Upper lobe of left lung (tissue), 6 donors: ENCODE results near the gene GNG13. TPM values are rescaled to one million over a fixed set of nuclear protein-coding genes. Genes with fewer than 3 reads are reported as not detected.

Experiments
- ATAC-seq, 2 donors: fragments of 200-7000 bp; cut with Tn5 transposase; one replicate each; pipeline ENCODE4 v1.9.1; 2022; ENCODE audit warnings: mild to moderate bottlenecking in 2 of 2, moderate library complexity in 2 of 2; ENCODE audit not compliant: low FRiP score in 2 of 2
- DNase-seq, 2 donors: peaks; one replicate each; pipeline ENCODE4 v3.0.0-alpha.2; 2019 to 2020
- H3K27ac ChIP-seq, 4 donors: fragments of 200-600 bp; sonication (generic); one replicate each; pipeline ENCODE4 v1.5.1; 2016 to 2019
- H3K27me3 ChIP-seq, 4 donors: fragments of 200-600 bp; sonication (generic); one replicate each; pipeline ENCODE4 v1.5.1; 2017 to 2019
- H3K36me3 ChIP-seq, 4 donors: fragments of 200-600 bp; sonication (generic); one replicate each; pipeline ENCODE4 v1.5.1; 2016 to 2019
- H3K4me1 ChIP-seq, 4 donors: fragments of 200-600 bp; sonication (generic); one replicate each; pipeline ENCODE4 v1.5.1; 2018 to 2019
- H3K4me3 ChIP-seq, 4 donors: fragments of 200-600 bp; sonication (generic); one replicate each; pipeline ENCODE4 v1.5.1; 2017 to 2019; ENCODE audit warnings: mild to moderate bottlenecking in 2 of 4, moderate library complexity in 1 of 4
- H3K9me3 ChIP-seq, 4 donors: fragments of 200-600 bp; sonication (generic); one replicate each; pipeline ENCODE4 v1.5.1; 2018 to 2019
- EP300 ChIP-seq, 4 donors: sonication (generic); formaldehyde crosslinking; IDR thresholded peaks; one replicate each; pipeline ENCODE4 v1.5.1; 2017; ENCODE audit warnings: antibody characterized with exemption in 4 of 4, control low read depth in 2 of 4
- POLR2A ChIP-seq, 4 donors: fragments of 450-650 bp; IDR thresholded peaks; one replicate each; pipeline ENCODE4 v1.5.1; 2016 to 2017; ENCODE audit warnings: antibody characterized with exemption in 4 of 4, mild to moderate bottlenecking in 2 of 4
- POLR2AphosphoS5 ChIP-seq, 2 donors: sonication (generic); formaldehyde crosslinking; IDR thresholded peaks; one replicate each; pipeline ENCODE4 v1.5.1; 2017; ENCODE audit warnings: antibody characterized with exemption in 2 of 2
- WGBS, 2 donors: methylation state at CpG; one replicate each; pipeline ENCODE4 v1.1.5; 2017 to 2018; 5-methylcytosine and 5-hydroxymethylcytosine counted together
- total RNA-seq, 6 donors: library from RNA; depleted of rRNA in 4 of 6; stranded (reverse); fragments of >200 nt in 4 of 6; gene quantifications; one replicate each; pipeline versions ENCODE4 v1.1.0 to v1.2.1, GENCODE V29; 2016 to 2021
- TF ChIP-seq, protein P1 (sequence below), 6 experiments: fragments of 450-650 bp in 4 of 6; fragments of 200-600 bp in 2 of 6; sonication (generic) in 2 of 6; IDR thresholded peaks; one replicate each; pipeline ENCODE4 v1.5.1; 2016 to 2019; ENCODE audit warnings: antibody characterized with exemption in 6 of 6
- donor health status: DM: no; HTN: no; CAD: no; lungs with moderate emphysema.
- donor health status: DM: no; HTN: yes; CAD: no; lungs with severe emphysema.

The GNG13 gene
- total RNA-seq, 6 donors from 2014 or later = not detected

DNA sequence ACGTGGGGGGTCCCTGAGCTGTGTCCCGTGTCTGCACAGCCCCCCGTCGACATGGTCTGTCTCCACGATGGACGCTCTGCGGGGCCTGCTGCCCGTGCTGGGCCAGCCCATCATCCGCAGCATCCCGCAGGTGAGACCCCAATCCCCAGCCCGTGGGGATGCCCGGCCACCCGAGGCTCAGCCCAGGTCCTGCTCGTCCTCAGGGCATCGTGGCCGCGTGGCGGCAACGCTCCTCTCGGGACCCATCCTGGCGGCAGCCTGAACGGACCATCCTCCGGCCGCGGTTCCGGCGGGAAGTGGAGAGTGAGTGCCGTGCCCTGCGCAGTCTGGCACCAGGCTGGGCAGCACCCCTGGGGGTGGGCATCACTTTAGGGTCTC, 35.1 kb downstream of the GNG13 start:
- H3K4me3 ChIP-seq = no peak overlapping the region
- H3K27me3 ChIP-seq = no peaks in the 10 kb centered on the region
- peaks cover 0 to 5% (median 3%) of the 10 kb centered on the region in 4 donors for H3K4me1 ChIP-seq
- ATAC-seq (no peak), DNase-seq (peak in 1 of 2 donors; percentile 81)
- H3K27ac ChIP-seq = no peak overlapping the region
- H3K36me3 ChIP-seq = no peaks in the 10 kb centered on the region
- 90 to 93% methylated on average over 11 to 13 of the region's 29 CpGs for WGBS, 2 donors
- TF ChIP-seq EP300 (IDR thresholded peaks at IDR 0.05) (no peak), POLR2A (IDR thresholded peaks at IDR 0.05) (no peak), POLR2AphosphoS5 (IDR thresholded peaks at IDR 0.05) (no peak)
- TF ChIP-seq, protein P1, sequence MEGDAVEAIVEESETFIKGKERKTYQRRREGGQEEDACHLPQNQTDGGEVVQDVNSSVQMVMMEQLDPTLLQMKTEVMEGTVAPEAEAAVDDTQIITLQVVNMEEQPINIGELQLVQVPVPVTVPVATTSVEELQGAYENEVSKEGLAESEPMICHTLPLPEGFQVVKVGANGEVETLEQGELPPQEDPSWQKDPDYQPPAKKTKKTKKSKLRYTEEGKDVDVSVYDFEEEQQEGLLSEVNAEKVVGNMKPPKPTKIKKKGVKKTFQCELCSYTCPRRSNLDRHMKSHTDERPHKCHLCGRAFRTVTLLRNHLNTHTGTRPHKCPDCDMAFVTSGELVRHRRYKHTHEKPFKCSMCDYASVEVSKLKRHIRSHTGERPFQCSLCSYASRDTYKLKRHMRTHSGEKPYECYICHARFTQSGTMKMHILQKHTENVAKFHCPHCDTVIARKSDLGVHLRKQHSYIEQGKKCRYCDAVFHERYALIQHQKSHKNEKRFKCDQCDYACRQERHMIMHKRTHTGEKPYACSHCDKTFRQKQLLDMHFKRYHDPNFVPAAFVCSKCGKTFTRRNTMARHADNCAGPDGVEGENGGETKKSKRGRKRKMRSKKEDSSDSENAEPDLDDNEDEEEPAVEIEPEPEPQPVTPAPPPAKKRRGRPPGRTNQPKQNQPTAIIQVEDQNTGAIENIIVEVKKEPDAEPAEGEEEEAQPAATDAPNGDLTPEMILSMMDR (IDR thresholded peaks at IDR 0.05) = no peak
- no peaks in the 10 kb centered on the region for H3K9me3 ChIP-seq

DNA sequence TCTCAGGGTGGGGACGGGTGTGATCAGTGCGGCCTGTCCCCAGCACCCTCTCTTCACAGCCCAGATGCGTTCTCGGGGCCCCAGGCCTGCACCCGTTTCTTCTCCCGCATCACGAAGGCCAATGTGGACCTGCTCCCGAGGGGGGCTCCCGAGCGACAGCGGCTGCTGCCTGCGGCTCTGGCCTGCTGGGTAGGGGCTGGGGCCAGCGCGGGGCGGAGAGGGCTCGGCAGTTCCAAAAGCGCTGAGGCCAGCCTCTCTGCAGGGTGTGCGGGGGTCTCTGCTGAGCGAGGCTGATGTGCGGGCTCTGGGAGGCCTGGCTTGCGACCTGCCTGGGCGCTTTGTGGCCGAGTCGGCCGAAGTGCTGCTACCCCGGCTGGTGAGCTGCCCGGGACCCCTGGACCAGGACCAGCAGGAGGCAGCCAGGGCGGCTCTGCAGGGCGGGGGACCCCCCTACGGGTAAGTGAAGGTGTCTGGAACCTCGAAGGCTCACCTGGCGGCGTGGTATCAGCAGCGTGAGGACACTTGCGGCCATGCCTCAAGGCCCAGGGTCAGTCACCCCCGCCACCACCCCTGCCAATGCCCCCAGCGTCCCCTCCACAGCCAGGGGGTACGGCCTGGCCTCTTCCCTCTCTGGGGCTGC, 35.6 kb downstream of the GNG13 start:
- peaks cover 0 to 10% (median 7%) of the 10 kb centered on the region in 4 donors for H3K4me1 ChIP-seq
- H3K36me3 ChIP-seq = no peaks in the 10 kb centered on the region
- peak in 1 of 2 donors; percentile 82 for DNase-seq
- no peaks in the 10 kb centered on the region for H3K9me3 ChIP-seq
- no peaks in the 10 kb centered on the region for H3K27me3 ChIP-seq
- WGBS, 2 donors = 91 to 93% methylated on average over 6 to 29 of the region's 38 CpGs
- H3K27ac ChIP-seq = no peak overlapping the region
- H3K4me3 ChIP-seq = no peak overlapping the region
- no peak for ATAC-seq
- TF ChIP-seq, protein P1 (IDR thresholded peaks at IDR 0.05) = no peak
- TF ChIP-seq EP300 (IDR thresholded peaks at IDR 0.05) = no peak
- no peak for TF ChIP-seq POLR2A (IDR thresholded peaks at IDR 0.05)
- TF ChIP-seq POLR2AphosphoS5 (IDR thresholded peaks at IDR 0.05) = no peak

DNA sequence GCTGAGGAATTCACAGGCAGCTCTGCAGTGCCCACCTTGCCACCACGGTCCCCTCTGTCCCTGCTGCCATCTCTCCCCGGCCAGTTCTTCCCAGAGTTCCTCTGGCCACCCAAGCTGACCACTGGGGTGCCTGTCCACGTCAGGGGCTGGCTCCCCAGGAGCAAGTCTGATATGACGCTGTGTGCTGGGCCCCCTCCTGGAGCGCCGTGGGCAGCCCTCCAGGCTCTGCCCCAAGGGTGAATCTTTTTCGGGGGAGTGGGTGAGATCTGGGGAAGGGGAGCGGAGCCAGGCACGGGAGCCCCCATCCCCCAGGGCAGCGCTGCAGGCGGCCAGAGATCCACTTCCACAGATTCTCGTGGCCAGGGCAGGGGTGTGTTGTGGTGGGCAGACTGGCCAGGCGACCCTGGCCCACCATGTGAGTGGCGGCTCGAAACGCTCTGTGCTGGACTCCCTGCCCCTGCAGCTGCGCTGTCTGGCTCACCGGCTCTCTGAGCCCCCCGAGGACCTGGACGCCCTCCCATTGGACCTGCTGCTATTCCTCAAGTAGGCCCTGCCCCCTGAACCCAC, 36.3 kb downstream of the GNG13 start:
- H3K9me3 ChIP-seq = no peaks in the 10 kb centered on the region
- no peaks in the 10 kb centered on the region for H3K27me3 ChIP-seq
- peaks cover 0 to 12% (median 10%) of the 10 kb centered on the region in 4 donors for H3K4me1 ChIP-seq
- DNase-seq (peak in 1 of 2 donors; percentile 64), ATAC-seq (no peak)
- WGBS, 2 donors = 59 to 80% methylated on average over 8 to 17 of the region's 20 CpGs
- no peak overlapping the region for H3K27ac ChIP-seq
- TF ChIP-seq POLR2AphosphoS5 (IDR thresholded peaks at IDR 0.05) (no peak), POLR2A (IDR thresholded peaks at IDR 0.05) (no peak), EP300 (IDR thresholded peaks at IDR 0.05) (no peak)
- TF ChIP-seq, protein P1 (IDR thresholded peaks at IDR 0.05) = no peak
- no peak overlapping the region for H3K4me3 ChIP-seq
- no peaks in the 10 kb centered on the region for H3K36me3 ChIP-seq

DNA sequence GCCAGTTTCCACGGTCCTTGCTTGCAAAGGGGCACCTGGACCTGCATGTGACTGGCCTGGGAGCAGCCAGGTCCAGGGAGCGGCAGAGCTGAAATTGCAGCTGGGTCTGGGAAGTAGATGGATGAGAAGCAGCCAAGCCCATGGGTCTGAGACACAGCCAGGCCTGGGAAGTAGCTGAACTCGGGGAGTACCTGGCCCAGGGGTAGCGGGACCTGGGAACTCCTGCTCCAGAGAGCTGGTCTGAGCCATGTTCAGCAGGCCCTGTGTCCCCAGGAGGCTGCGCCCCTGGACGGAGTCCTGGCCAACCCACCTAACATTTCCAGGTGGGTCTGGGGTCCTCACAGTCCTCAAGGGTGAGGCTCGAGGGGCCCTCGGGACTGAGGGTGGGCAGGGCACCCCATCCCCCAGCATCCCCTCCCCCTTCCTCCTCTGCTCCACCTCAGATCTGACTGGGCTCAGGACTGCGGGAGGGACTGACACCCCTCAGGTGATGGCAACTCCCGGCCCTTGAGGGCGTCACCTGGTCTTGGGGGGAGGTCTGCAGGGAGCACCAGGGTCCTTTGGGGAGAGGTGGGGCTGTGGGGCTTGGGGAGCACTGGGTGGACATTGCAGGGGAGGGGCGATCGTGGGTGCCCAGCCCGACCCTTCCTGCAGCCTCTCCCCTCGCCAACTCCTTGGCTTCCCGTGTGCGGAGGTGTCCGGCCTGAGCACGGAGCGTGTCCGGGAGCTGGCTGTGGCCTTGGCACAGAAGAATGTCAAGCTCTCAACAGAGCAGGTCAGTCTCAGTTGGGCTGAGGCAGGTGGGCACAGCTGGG, 37.0 kb downstream of the GNG13 start:
- peak in 1 of 2 donors; percentile 63 for DNase-seq
- Histone ChIP-seq H3K4me1 (peaks cover 0 to 15% (median 11%) of the 10 kb centered on the region in 4 donors), H3K27ac (no peak overlapping the region), H3K9me3 (no peaks in the 10 kb centered on the region), H3K4me3 (no peak overlapping the region), H3K36me3 (no peaks in the 10 kb centered on the region), H3K27me3 (no peaks in the 10 kb centered on the region)
- no peak for ATAC-seq
- no peak for TF ChIP-seq EP300 (IDR thresholded peaks at IDR 0.05)
- TF ChIP-seq POLR2A (IDR thresholded peaks at IDR 0.05) = no peak
- no peak for TF ChIP-seq POLR2AphosphoS5 (IDR thresholded peaks at IDR 0.05)
- 81 to 86% methylated on average over 4 to 19 of the region's 21 CpGs for WGBS, 2 donors
